K562 (cell line): ENCODE results near the gene AAGAB.

ENCODE experiments used
- CUX1 ChIP-seq: fragments of 200-800 bp; sonication (Bioruptor generic); IDR thresholded peaks from 2 replicates; pipeline ENCODE4 v1.6.1; 2016; ENCODE audit warnings: missing genetic modification characterization, missing compliant biosample characterization
- POLR2B ChIP-seq: fragments of 450-650 bp; IDR thresholded peaks from 2 replicates; pipeline ENCODE4 v1.6.1; 2018; ENCODE audit warnings: low read depth; ENCODE audit not compliant: partially characterized antibody
- SP1 ChIP-seq: sonication (generic); formaldehyde crosslinking; IDR thresholded peaks from 2 replicates; pipeline ENCODE4 v1.8.1; 2022; ENCODE audit warnings: mild to moderate bottlenecking, missing genetic modification reagents
- USF1 ChIP-seq: sonication (generic); formaldehyde crosslinking; IDR thresholded peaks from 2 replicates; pipeline ENCODE4 v1.9.0; 2022; ENCODE audit warnings: mild to moderate bottlenecking, missing genetic modification reagents
- ZFX ChIP-seq: sonication (generic); formaldehyde crosslinking; IDR thresholded peaks from 2 replicates; pipeline ENCODE4 v1.8.0; 2022; ENCODE audit warnings: mild to moderate bottlenecking, missing genetic modification reagents, moderate library complexity

GRCh38 chr15:67208396-67208795 is 46.1 kb downstream of the AAGAB start:
- TF ChIP-seq ZFX (no peak), POLR2B (no peak), SP1 (CRISPR knock-in tag) (no peak), CUX1 (no peak), USF1 (CRISPR knock-in tag) (no peak)
